Endodermal cell (in vitro differentiated cells): ENCODE measurements around the gene SIRT6. TPM values are rescaled to one million over a fixed set of nuclear protein-coding genes. Genes with fewer than 3 reads are reported as not detected.

Experiments used
- DNase-seq: peaks from one replicate; pipeline ENCODE4 v3.0.0-alpha.2; 2017
- H3K27ac ChIP-seq: 2 replicates; pipeline ENCODE4 v1.5.1; 2013; ENCODE audit warnings: mild to moderate bottlenecking, low read depth, low read length, moderate library complexity
- H3K27me3 ChIP-seq: 2 replicates; pipeline ENCODE4 v1.6.1; 2013; ENCODE audit warnings: mild to moderate bottlenecking, low read length, moderate library complexity; ENCODE audit not compliant: insufficient read depth, control insufficient read depth, poor library complexity, severe bottlenecking
- H3K36me3 ChIP-seq: 2 replicates; pipeline ENCODE4 v1.7.0; 2013; ENCODE audit warnings: mild to moderate bottlenecking, low read length, moderate library complexity; ENCODE audit not compliant: control insufficient read depth, insufficient read depth
- H3K4me1 ChIP-seq: one replicate; pipeline ENCODE4 v1.7.0; 2013; ENCODE audit warnings: low read length; ENCODE audit not compliant: control insufficient read depth, insufficient read depth
- H3K4me3 ChIP-seq: 2 replicates; pipeline ENCODE4 v1.5.1; 2013; ENCODE audit warnings: mild to moderate bottlenecking, low read length, moderate library complexity
- H3K9ac ChIP-seq: 2 replicates; pipeline ENCODE4 v1.6.1; 2013; ENCODE audit warnings: mild to moderate bottlenecking, low read length, moderate library complexity; ENCODE audit not compliant: poor library complexity, severe bottlenecking; ENCODE audit errors: extremely low read depth
- H3K9me3 ChIP-seq: 2 replicates; pipeline ENCODE4 v1.6.1; 2013; ENCODE audit warnings: mild to moderate bottlenecking, low read length, moderate library complexity; ENCODE audit not compliant: control insufficient read depth
- H3K27ac Mint-ChIP-seq: 2 replicates; pipeline ENCODE4 v1.8.0; 2020; ENCODE audit warnings: mixed read lengths
- H3K27me3 Mint-ChIP-seq: 2 replicates; pipeline ENCODE4 v1.8.0; 2021; ENCODE audit warnings: mild to moderate bottlenecking, mixed read lengths; ENCODE audit not compliant: insufficient read depth
- H3K36me3 Mint-ChIP-seq: 2 replicates; pipeline ENCODE4 v1.8.0; 2020; ENCODE audit warnings: low read depth, mixed read lengths
- H3K4me1 Mint-ChIP-seq: 2 replicates; pipeline ENCODE4 v1.8.0; 2020; ENCODE audit warnings: mixed read lengths
- H3K4me3 Mint-ChIP-seq: 2 replicates; pipeline ENCODE4 v1.8.0; 2020; ENCODE audit warnings: mild to moderate bottlenecking, moderate library complexity, mixed read lengths
- H3K9me3 Mint-ChIP-seq: 2 replicates; pipeline ENCODE4 v1.8.0; 2020; ENCODE audit warnings: mild to moderate bottlenecking, mixed read lengths
- CTCF ChIP-seq: fragments of 200-600 bp; sonication (generic); conservative IDR thresholded peaks from 2 replicates; pipeline ENCODE4 v1.5.0; 2021; ENCODE audit warnings: antibody characterized with exemption, mild to moderate bottlenecking
- WGBS, 2 experiments: methylation state at CpG; one replicate each; pipeline versions ENCODE4 v1.1.5 to v1.1.7; 2013; ENCODE audit warnings: missing lambda C conversion rate in 2 of 2, mixed read lengths in 1 of 2; ENCODE audit not compliant: insufficient coverage in 1 of 2, insufficient read length in 1 of 2; 5-methylcytosine and 5-hydroxymethylcytosine counted together
- total RNA-seq, 2 donors: library from RNA; stranded (reverse); fragmentation: NEBNext Ultra II Directional in 1 of 2; extraction: Animal tissue kit (Norgen Biotek cat#: 25700) in 1 of 2; gene quantifications; 2 replicates in 1 of 2; 3 replicates in 1 of 2; pipeline ENCODE4 v1.2.1, GENCODE V29; 2021

Gene SIRT6
- total RNA-seq, 2 donors from 2014 or later: 22.1 to 29.1 TPM

GRCh38 chr19:4187313-4188122, 5.2 kb upstream of the SIRT6 start:
- H3K4me3 Mint-ChIP-seq: no peak overlapping the region
- peaks cover 11% of the 10 kb centered on the region for H3K27me3 Mint-ChIP-seq
- WGBS, 2 experiments: 92 to 93% methylated on average over 9 to 10 of the region's 10 CpGs
- H3K4me1 ChIP-seq: no peaks in the 10 kb centered on the region
- H3K27me3 ChIP-seq: no peaks in the 10 kb centered on the region
- no peak overlapping the region for H3K9ac ChIP-seq
- H3K36me3 Mint-ChIP-seq: no peaks in the 10 kb centered on the region
- TF ChIP-seq CTCF: no peak
- no peak overlapping the region for H3K27ac Mint-ChIP-seq
- H3K9me3 Mint-ChIP-seq: no peaks in the 10 kb centered on the region
- H3K4me1 Mint-ChIP-seq: peaks cover 1% of the 10 kb centered on the region
- H3K27ac ChIP-seq: no peak overlapping the region
- no peaks in the 10 kb centered on the region for H3K36me3 ChIP-seq
- H3K9me3 ChIP-seq: no peaks in the 10 kb centered on the region
- no peak overlapping the region for H3K4me3 ChIP-seq
- DNase-seq: peak; percentile 30

GRCh38 chr19:4186087-4186993, 4.0 kb upstream of the SIRT6 start:
- H3K27ac ChIP-seq: no peak overlapping the region
- H3K4me1 ChIP-seq: no peaks in the 10 kb centered on the region
- no peak overlapping the region for H3K4me3 ChIP-seq
- no peaks in the 10 kb centered on the region for H3K9me3 ChIP-seq
- Mint-ChIP-seq H3K9me3 (no peaks in the 10 kb centered on the region), H3K27ac (no peak overlapping the region), H3K27me3 (peaks cover 11% of the 10 kb centered on the region), H3K36me3 (no peaks in the 10 kb centered on the region), H3K4me3 (no peak overlapping the region), H3K4me1 (peaks cover 1% of the 10 kb centered on the region)
- peak; percentile 98 for DNase-seq
- 38 to 41% methylated on average over 15 to 20 of the region's 22 CpGs for WGBS, 2 experiments
- H3K36me3 ChIP-seq: no peaks in the 10 kb centered on the region
- no peaks in the 10 kb centered on the region for H3K27me3 ChIP-seq
- peak; percentile 93 for TF ChIP-seq CTCF
- no peak overlapping the region for H3K9ac ChIP-seq

- no peak for TF ChIP-seq CTCF
- H3K36me3 Mint-ChIP-seq: no peaks in the 10 kb centered on the region
- no peak overlapping the region for H3K4me3 Mint-ChIP-seq
Observed at GRCh38 chr19:4185413-4186086, 3.2 kb upstream of the SIRT6 start.

More at GRCh38 chr19:4185413-4186086, 3.2 kb upstream of the SIRT6 start:
- 81 to 87% methylated on average over 6 to 9 of the region's 9 CpGs for WGBS, 2 experiments
- Mint-ChIP-seq H3K4me1 (peaks cover 1% of the 10 kb centered on the region), H3K27me3 (peaks cover 11% of the 10 kb centered on the region), H3K27ac (no peak overlapping the region), H3K9me3 (no peaks in the 10 kb centered on the region)
- Histone ChIP-seq H3K9ac (no peak overlapping the region), H3K4me3 (no peak overlapping the region), H3K36me3 (no peaks in the 10 kb centered on the region), H3K4me1 (no peaks in the 10 kb centered on the region), H3K27ac (no peak overlapping the region), H3K27me3 (no peaks in the 10 kb centered on the region), H3K9me3 (no peaks in the 10 kb centered on the region)
- peak; percentile 31 for DNase-seq
